CD1c-positive myeloid dendritic cell (primary cell): ENCODE data around the gene RAB2B.

Experiments
- DNase-seq: peaks from one replicate; pipeline ENCODE4 v3.0.0-alpha.2; 2016; ENCODE audit errors: extremely low spot score

RAB2B gene

GRCh38 chr14:21476925-21477681 is at the start of gene RAB2B, which contains the start of gene TOX4:
Gene RAB2B, minus strand, starts transcription at chr14:21476959. Its CDS starts 87 bp downstream, at chr14:21476872.
Gene TOX4, plus strand, starts transcription at chr14:21477195. Its CDS starts 84 bp downstream, at chr14:21477279.
- peak; percentile 99 for DNase-seq

GRCh38 chr14:21525962-21526671 is 49.4 kb upstream of the RAB2B start, which contains the start of gene SALL2:
Gene SALL2, minus strand, starts transcription at chr14:21526346. Its CDS starts 219 bp downstream, at chr14:21526127.
- DNase-seq: peak; percentile 44

GRCh38 chr14:21525571-21525961 is 48.8 kb upstream of the RAB2B start:
- no peak for DNase-seq

GRCh38 chr14:21524575-21525490 is 48.1 kb upstream of the RAB2B start:
- no peak for DNase-seq

- DNase-seq: no peak
Measured at GRCh38 chr14:21523203-21523602, 46.4 kb upstream of the RAB2B start.

- no peak for DNase-seq
Measured at GRCh38 chr14:21521501-21521900, 44.7 kb upstream of the RAB2B start.

- no peak for DNase-seq
Measured at GRCh38 chr14:21520767-21521166, 44.0 kb upstream of the RAB2B start.

- no peak for DNase-seq
Measured at GRCh38 chr14:21518725-21519124, 42.0 kb upstream of the RAB2B start.

- DNase-seq: no peak
Measured at GRCh38 chr14:21514341-21514740, 37.6 kb upstream of the RAB2B start.

- peak; percentile 98 for DNase-seq
Measured at GRCh38 chr14:21510735-21511657, 34.2 kb upstream of the RAB2B start, which contains the start of gene METTL3. Gene METTL3, minus strand, starts transcription at chr14:21511340. Its CDS starts 117 bp downstream, at chr14:21511223.

GRCh38 chr14:21509432-21510143 is 32.8 kb upstream of the RAB2B start:
- no peak for DNase-seq

GRCh38 chr14:21506557-21506956 is 29.8 kb upstream of the RAB2B start:
- no peak for DNase-seq

GRCh38 chr14:21505012-21505553 is 28.3 kb upstream of the RAB2B start:
- no peak for DNase-seq

GRCh38 chr14:21503376-21503775 is 26.6 kb upstream of the RAB2B start:
- no peak for DNase-seq

- DNase-seq: no peak
Measured at GRCh38 chr14:21501568-21501967, 24.8 kb upstream of the RAB2B start.

- peak; percentile 61 for DNase-seq
Measured at GRCh38 chr14:21498540-21499526, 22.1 kb upstream of the RAB2B start.

- DNase-seq: no peak
Measured at GRCh38 chr14:21496453-21496852, 19.7 kb upstream of the RAB2B start.
